K562 (cell line): Measurements from ENCODE around the gene HPCAL1. TPM values are rescaled to one million over a fixed set of nuclear protein-coding genes. Genes with fewer than 3 reads are reported as not detected.

Experiments used
- ATAC-seq: fragments of 200-7000 bp; cut with Tn5 transposase; 3 replicates; pipeline ENCODE4 v1.9.1; 2020; ENCODE audit warnings: moderate library complexity
- BruUV-seq: library from RNA; stranded (reverse); fragments of 400-500 nt; replicated peaks from 2 replicates; lab custom pipeline; 2021; lab: Mats Ljungman, UMichigan
- CTCF ChIA-PET: fragments of 300-600 bp; formaldehyde crosslinking; extraction: SDS; loops from one replicate; lab custom pipeline; 2021; ENCODE audit warnings: low intra/inter-chr PET ratio; lab: Yijun Ruan, JAX
- POLR2A ChIA-PET: fragments of 300-600, 350-650 bp; sonication (Branson Sonifier 250); formaldehyde crosslinking; extraction: SDS; loops from one replicate; lab custom pipeline; 2021; ENCODE audit warnings: antibody characterized with exemption, inconsistent platforms; lab: Yijun Ruan, JAX
- DNase-seq, 4 experiments: peaks; one replicate each; pipeline versions ENCODE4 v3.0.0 to v3.0.0-alpha.2; 2011 to 2018; ENCODE audit warnings: low spot score in 3 of 4, mixed read lengths in 3 of 4; ENCODE audit errors: extremely low read depth in 1 of 4
- FAIRE-seq: peaks from 2 replicates; lab custom pipeline; 2011; peaks lifted over from hg19 to GRCh38; lab: Jason Lieb, UNC
- H2AFZ ChIP-seq: 2 replicates; pipeline ENCODE4 v1.6.0; 2011; ENCODE audit warnings: low read depth, low read length, control low read depth, inconsistent platforms
- H3K27ac ChIP-seq: fragments of 200-600 bp; 3 replicates; pipeline ENCODE4 v1.8.0; 2011; ENCODE audit warnings: low read depth, mild to moderate bottlenecking, control low read depth, inconsistent platforms, low read length, moderate library complexity, mixed read lengths; ENCODE audit errors: extremely low read depth
- H3K27me3 ChIP-seq, 2 experiments: fragments of 300-600 bp in 1 of 2; 2 replicates in 1 of 2; 3 replicates in 1 of 2; pipeline versions ENCODE4 v1.6.0 to v1.8.0; 2011; ENCODE audit warnings: inconsistent platforms in 2 of 2, low read length in 2 of 2, mild to moderate bottlenecking in 1 of 2, mixed read lengths in 1 of 2, moderate library complexity in 1 of 2; ENCODE audit not compliant: control insufficient read depth in 2 of 2, insufficient read depth in 2 of 2
- H3K36me3 ChIP-seq: fragments of 300-600 bp; 3 replicates; pipeline ENCODE4 v1.8.0; 2011; ENCODE audit warnings: mild to moderate bottlenecking, low read length, inconsistent platforms; ENCODE audit not compliant: control insufficient read depth, insufficient read depth
- H3K4me1 ChIP-seq, 2 experiments: fragments of 200-600 bp in 1 of 2; replicated peaks in 1 of 2; 2 replicates in 1 of 2; 3 replicates in 1 of 2; pipeline versions ENCODE4 v1.5.1 to v1.8.0; 2011; ENCODE audit warnings: inconsistent platforms in 2 of 2, low read length in 2 of 2, mild to moderate bottlenecking in 1 of 2, mixed read lengths in 1 of 2, moderate library complexity in 1 of 2; ENCODE audit not compliant: control insufficient read depth in 2 of 2, insufficient read depth in 2 of 2
- H3K4me2 ChIP-seq: 2 replicates; pipeline ENCODE4 v1.6.1; 2011; ENCODE audit warnings: low read length, control low read depth, inconsistent platforms, mixed read lengths; ENCODE audit not compliant: insufficient read depth
- H3K4me3 ChIP-seq: fragments of 200-600 bp; sonication (generic), shearing (Covaris generic); 2 replicates; pipeline ENCODE4 v1.5.1; 2016; ENCODE audit warnings: control low read depth, inconsistent platforms
- H3K79me2 ChIP-seq: fragments of 200-600 bp; 3 replicates; pipeline ENCODE4 v1.8.0; 2011; ENCODE audit warnings: low read length, inconsistent platforms; ENCODE audit not compliant: control insufficient read depth, insufficient read depth
- H3K9ac ChIP-seq, 2 experiments: 2 replicates each; pipeline versions ENCODE4 v1.6.0 to v1.6.1; 2011; ENCODE audit warnings: low read depth in 2 of 2, low read length in 2 of 2, control low read depth in 1 of 2, inconsistent platforms in 1 of 2, mild to moderate bottlenecking in 1 of 2, mixed read lengths in 1 of 2; ENCODE audit not compliant: insufficient read depth in 1 of 2
- H3K9me1 ChIP-seq: one replicate; pipeline ENCODE4 v1.6.0; 2011; ENCODE audit warnings: inconsistent platforms, mild to moderate bottlenecking, low read length, moderate library complexity; ENCODE audit not compliant: control insufficient read depth, insufficient read depth
- H3K9me3 ChIP-seq: replicated peaks from 2 replicates; pipeline ENCODE4 v1.5.1; 2011; ENCODE audit warnings: low read depth, low read length, inconsistent platforms; ENCODE audit not compliant: control insufficient read depth, insufficient read depth
- H4K20me1 ChIP-seq: replicated peaks from 2 replicates; pipeline ENCODE4 v1.6.1; 2011; ENCODE audit warnings: low read length, inconsistent platforms, mixed read lengths; ENCODE audit not compliant: control insufficient read depth, insufficient read depth
- REST ChIP-seq, 2 experiments: fragments of 450-650 bp; formaldehyde crosslinking in 1 of 2; IDR thresholded peaks; 2 replicates each; pipeline versions ENCODE4 v1.4.0 to v1.6.1; 2014 to 2020; ENCODE audit warnings: mild to moderate bottlenecking in 2 of 2, borderline replicate concordance in 1 of 2, low read depth in 1 of 2
- RFX1 ChIP-seq: fragments of 450-650 bp; IDR thresholded peaks from 2 replicates; pipeline ENCODE4 v1.6.1; 2016; ENCODE audit warnings: mild to moderate bottlenecking, moderate library complexity
- SMC3 ChIP-seq: conservative IDR thresholded peaks from 2 replicates; pipeline ENCODE4 v1.6.1; 2011; ENCODE audit warnings: low read depth, low read length, improper control_type of control experiment; ENCODE audit not compliant: insufficient read depth
- ZNF174 ChIP-seq: fragments of 250-450 bp; sonication (Bioruptor Pico); IDR thresholded peaks from 2 replicates; pipeline ENCODE4 v1.4.0; 2020; ENCODE audit warnings: mild to moderate bottlenecking
- ZNF57 ChIP-seq: fragments of 450-650 bp; formaldehyde crosslinking; IDR thresholded peaks from 2 replicates; pipeline ENCODE4 v1.4.0; 2020; ENCODE audit warnings: mild to moderate bottlenecking, moderate library complexity
- WGBS: fragments of 100-300 bp; shearing (Covaris generic); methylation state at CpG from one replicate; pipeline ENCODE4 v1.1.6; 2016; ENCODE audit warnings: low coverage, mixed read lengths; ENCODE audit not compliant: insufficient coverage; ENCODE audit errors: missing lambda C conversion rate; 5-methylcytosine and 5-hydroxymethylcytosine counted together
- in situ Hi-C: fragments of 300-500 bp; cut with MboI; formaldehyde crosslinking; loops from 4 replicates; pipeline ENCODE4 v1.15.0; 2018; ENCODE audit warnings: inconsistent platforms, mixed read lengths
- intact Hi-C: fragments of 100-400 bp; cut with micrococcal nuclease; formaldehyde crosslinking; loops from 2 replicates; pipeline ENCODE4 v1.14.2; 2022
- polyA plus RNA-seq, 8 experiments: library from polyadenylated mRNA; depleted of rRNA in 4 of 8; stranded (reverse) in 5 of 8; unstranded in 3 of 8; fragments of >200 nt; fragmentation: Nextera tagmentation in 2 of 8; fragmentation: Illumina TruSeq in 1 of 8; extraction: Ambion mirVana in 2 of 8; extraction: Trizol in 1 of 8; gene quantifications; 2 replicates each; pipeline versions ENCODE4 v1.2.1 to v1.2.3, GENCODE V29; 2011 to 2014; ENCODE audit warnings: inconsistent platforms in 1 of 8, missing spikeins in 1 of 8
- total RNA-seq, 7 experiments: library from RNA; depleted of rRNA in 6 of 7; stranded (reverse); fragments of >200 nt in 6 of 7; fragmentation: Illumina TruSeq in 2 of 7; extraction: Trizol in 2 of 7; gene quantifications; 2 replicates each; pipeline versions ENCODE4 v1.2.1 to v1.2.3, GENCODE V29; 2011 to 2021; ENCODE audit warnings: low replicate concordance in 1 of 7

Gene HPCAL1
- total and polyA plus RNA-seq, 9 of the 15 experiments (the other 6 are each of a cell fraction or from before 2014, with no cell fraction given) = 2.7 to 65.5 (median 23.9) TPM

GRCh38 chr2:10316336-10316735 lies 13.6 kb downstream of the HPCAL1 start (continued):
- no peak for TF ChIP-seq ZNF174 (CRISPR knock-in tag)

GRCh38 chr2:10316860-10317259 lies 14.2 kb downstream of the HPCAL1 start:
- ChIA-PET POLR2A (interaction anchor here (4.7 kb wide), 1 partner anchor 9 kb away, joined by 26 read pairs; no protein-coding TSS in a partner anchor), CTCF (interaction anchor here (0.6 kb wide), 1 partner anchor 11 kb away, joined by 3 read pairs; no protein-coding TSS in a partner anchor)
- FAIRE-seq (no peak), ATAC-seq (no peak), DNase-seq (no peak)
- Histone ChIP-seq H3K4me1 (peaks cover 16 to 23% of the 10 kb centered on the region in 2 experiments; a peak in 4 of 5 replicates), H3K4me2 (no peak overlapping the region), H2AFZ (no peak overlapping the region), H3K9me1 (no peaks in the 10 kb centered on the region), H3K36me3 (peaks cover 9% of the 10 kb centered on the region), H3K27me3 (no peaks in the 10 kb centered on the region; a peak in 1 of 5 replicates), H3K9me3 (no peaks in the 10 kb centered on the region), H3K27ac (no peak overlapping the region), H3K4me3 (no peak overlapping the region), H3K9ac (no peak overlapping the region), H3K79me2 (peaks cover 85% of the 10 kb centered on the region), H4K20me1 (peaks cover 6% of the 10 kb centered on the region; the same call in 1 of the 2 replicates)
- in situ Hi-C loops (no loop called here), intact Hi-C loops (no loop called here)
- 74% methylated on average over 7 of the region's 7 CpGs for WGBS
- TF ChIP-seq RFX1 (peak; percentile 62), ZNF57 (no peak)
- BruUV-seq = no TSS peak

- H3K79me2 ChIP-seq = peaks cover 82% of the 10 kb centered on the region
- 0 out of 2 replicates have a peak, but pooled peaks have one; percentile 23 for TF ChIP-seq SMC3
- TF ChIP-seq REST (IDR thresholded peaks at IDR 0.05; ENCODE audit: borderline replicate concordance) = 0 out of 2 replicates have a peak, but pooled peaks have one; percentile 6
- no peak for TF ChIP-seq REST (CRISPR knock-in tag; IDR thresholded peaks at IDR 0.05; ENCODE audit: low read depth)
These were observed 14.9 kb downstream of the HPCAL1 start for GRCh38 chr2:10317646-10318045.

More at GRCh38 chr2:10317646-10318045, 14.9 kb downstream of the HPCAL1 start:
- in situ Hi-C loops (no loop called here), intact Hi-C loops (no loop called here)
- BruUV-seq = no TSS peak
- no peak overlapping the region for H3K4me3 ChIP-seq
- H3K27ac ChIP-seq = no peak overlapping the region
- H4K20me1 ChIP-seq = peaks cover 6% of the 10 kb centered on the region; the same call in 1 of the 2 replicates
- 48% methylated on average over 5 of the region's 5 CpGs for WGBS
- peak in 2 of 4 experiments; percentile 46 to 48 for DNase-seq
- POLR2A ChIA-PET = interaction anchor here (0.6 to 4.7 kb wide), 5 partner anchors 9 to 63 kb away, joined by 3 to 26 read pairs (median 4); no protein-coding TSS in a partner anchor
- H3K9me3 ChIP-seq = no peaks in the 10 kb centered on the region
- peak; percentile 76 for ATAC-seq
- H3K4me2 ChIP-seq = no peak overlapping the region; the same call in 1 of the 2 replicates
- H3K27me3 ChIP-seq = no peaks in the 10 kb centered on the region
- FAIRE-seq = no peak
- peaks cover 4% of the 10 kb centered on the region; the same call in 2 of the 3 replicates for H3K36me3 ChIP-seq
- CTCF ChIA-PET = no interaction called here
- no peaks in the 10 kb centered on the region for H3K9me1 ChIP-seq
- H3K9ac ChIP-seq = no peak overlapping the region
- no peak overlapping the region for H2AFZ ChIP-seq
- peaks cover 19 to 23% of the 10 kb centered on the region in 2 experiments; a peak in 4 of 5 replicates for H3K4me1 ChIP-seq
